ENCODE measurements around the gene FMNL2.
A peak's percentile ranks its signal among the peaks of the same experiment; 100 is the strongest.

GRCh38 chr2:152446213-152446612 lies 111.2 kb downstream of the FMNL2 start:
- TF ChIP-seq POLR2A (IDR thresholded peaks at IDR 0.05; ENCODE audit: low read depth, low read length) = no peak
- TF ChIP-seq CTCF (conservative IDR thresholded peaks at IDR 0.05; ENCODE audit: low read depth, low read length) = no peak
- TF ChIP-seq MXI1 (IDR thresholded peaks at IDR 0.05; ENCODE audit: borderline replicate concordance, low read depth, low read length) = no peak
- TF ChIP-seq MAFK (IDR thresholded peaks at IDR 0.05; ENCODE audit: low read depth, low read length) = no peak
- peak; percentile 49; the same call in 1 of the 2 replicates for TF ChIP-seq CEBPB (IDR thresholded peaks at IDR 0.05; ENCODE audit: low read depth, low read length)
- no peak for TF ChIP-seq SMC3 (IDR thresholded peaks at IDR 0.05; ENCODE audit: low read depth, low read length)
- TF ChIP-seq, protein P1, sequence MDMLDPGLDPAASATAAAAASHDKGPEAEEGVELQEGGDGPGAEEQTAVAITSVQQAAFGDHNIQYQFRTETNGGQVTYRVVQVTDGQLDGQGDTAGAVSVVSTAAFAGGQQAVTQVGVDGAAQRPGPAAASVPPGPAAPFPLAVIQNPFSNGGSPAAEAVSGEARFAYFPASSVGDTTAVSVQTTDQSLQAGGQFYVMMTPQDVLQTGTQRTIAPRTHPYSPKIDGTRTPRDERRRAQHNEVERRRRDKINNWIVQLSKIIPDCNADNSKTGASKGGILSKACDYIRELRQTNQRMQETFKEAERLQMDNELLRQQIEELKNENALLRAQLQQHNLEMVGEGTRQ (IDR thresholded peaks at IDR 0.05; ENCODE audit: low read depth, low read length) = no peak

All from IMR-90 (cell line).